Naive thymus-derived CD8-positive, alpha-beta T cell (primary cell): ENCODE data around the gene GRAMD4. TPM values are rescaled to one million over a fixed set of nuclear protein-coding genes. Genes with fewer than 3 reads are reported as not detected.

Experiments
- ATAC-seq, 2 donors: fragments of 150-1000 bp; cut with Tn5 transposase in 1 of 2; sonication (Bioruptor Pico), chemical (Tn5 transposase) in 1 of 2; 1 replicate in 1 of 2; 2 replicates in 1 of 2; pipeline ENCODE4 v1.10.0; 2021; ENCODE audit warnings: mild to moderate bottlenecking in 2 of 2, moderate library complexity in 2 of 2
- POLR2A ChIA-PET: fragments of 350-600 bp; sonication (Branson Sonifier 250); formaldehyde crosslinking; loops from one replicate; lab custom pipeline; 2021; ENCODE audit warnings: antibody characterized with exemption; lab: Charles Lee
- DNase-seq, 10 donors: peaks; one replicate each; pipeline versions ENCODE4 v3.0.0 to v3.0.0-alpha.2; 2020 to 2022
- H3K27ac Mint-ChIP-seq, 10 donors: one replicate each; pipeline ENCODE4 v1.8.0; 2020 to 2022; ENCODE audit warnings: mild to moderate bottlenecking in 10 of 10, mixed read lengths in 10 of 10, moderate library complexity in 4 of 10, inconsistent platforms in 1 of 10
- H3K27me3 Mint-ChIP-seq, 5 donors: one replicate each; pipeline ENCODE4 v1.8.0; 2021 to 2022; ENCODE audit warnings: mixed read lengths in 5 of 5
- H3K36me3 Mint-ChIP-seq, 3 donors: one replicate each; pipeline ENCODE4 v1.8.0; 2020 to 2022; ENCODE audit warnings: mixed read lengths in 3 of 3, mild to moderate bottlenecking in 2 of 3, inconsistent platforms in 1 of 3
- H3K4me1 Mint-ChIP-seq, 4 donors: one replicate each; pipeline ENCODE4 v1.8.0; 2021 to 2022; ENCODE audit warnings: mixed read lengths in 4 of 4
- H3K4me3 Mint-ChIP-seq, 10 donors: one replicate each; pipeline ENCODE4 v1.8.0; 2020 to 2022; ENCODE audit warnings: mild to moderate bottlenecking in 10 of 10, mixed read lengths in 10 of 10, moderate library complexity in 6 of 10, inconsistent platforms in 1 of 10
- H3K9me3 Mint-ChIP-seq, 9 donors: one replicate each; pipeline ENCODE4 v1.8.0; 2020 to 2022; ENCODE audit warnings: mixed read lengths in 9 of 9, mild to moderate bottlenecking in 3 of 9, inconsistent platforms in 1 of 9, moderate library complexity in 1 of 9
- polyA plus RNA-seq, 3 donors: library from polyadenylated mRNA; unstranded; fragments of 300-500 nt; fragmentation: Illumina TruSeq; gene quantifications; one replicate each; pipeline ENCODE4 v1.2.3, GENCODE V29; 2021
- total RNA-seq, 8 experiments: library from RNA in 2 of 8; stranded (reverse) in 2 of 8; gene quantifications; one replicate each; pipeline ENCODE4 v1.2.3 and lab custom pipeline; 2021 to 2026

GRAMD4 gene
- total and polyA plus RNA-seq, 5 experiments from 2014 or later, result 2.8 to 7.6 (median 4.1) TPM

- DNase-seq, result no peak
- H3K4me3 Mint-ChIP-seq, result no peak overlapping the region
- H3K27ac Mint-ChIP-seq, result peak overlapping the region in 4 of 10 donors; percentile 11 to 73 (median 65)
- H3K27me3 Mint-ChIP-seq, result no peaks in the 10 kb centered on the region
- H3K36me3 Mint-ChIP-seq, result no peaks in the 10 kb centered on the region
- ATAC-seq, result no peak
- POLR2A ChIA-PET, result no interaction called here
- H3K4me1 Mint-ChIP-seq, result peaks cover 13 to 34% (median 15%) of the 10 kb centered on the region in 4 donors
- H3K9me3 Mint-ChIP-seq, result no peaks in the 10 kb centered on the region
Measured at GRCh38 chr22:46652081-46652846, 32.1 kb downstream of the GRAMD4 start.

- POLR2A ChIA-PET, result no interaction called here
- DNase-seq, result no peak
- Mint-ChIP-seq H3K9me3 (no peaks in the 10 kb centered on the region), H3K4me3 (no peak overlapping the region), H3K36me3 (no peaks in the 10 kb centered on the region), H3K27ac (peak overlapping the region in 2 of 10 donors; percentile 71 to 73), H3K27me3 (no peaks in the 10 kb centered on the region), H3K4me1 (peaks cover 11 to 34% (median 14%) of the 10 kb centered on the region in 4 donors)
- no peak for ATAC-seq
Measured at GRCh38 chr22:46652847-46653331, 32.7 kb downstream of the GRAMD4 start.

GRCh38 chr22:46653596-46653995, 33.4 kb downstream of the GRAMD4 start:
- ATAC-seq (no peak), DNase-seq (no peak)
- POLR2A ChIA-PET, result no interaction called here
- Mint-ChIP-seq H3K27ac (peak overlapping the region in 1 of 10 donors; percentile 71), H3K27me3 (no peaks in the 10 kb centered on the region), H3K9me3 (no peaks in the 10 kb centered on the region), H3K4me3 (no peak overlapping the region), H3K36me3 (no peaks in the 10 kb centered on the region), H3K4me1 (peaks cover 5 to 34% (median 14%) of the 10 kb centered on the region in 4 donors)

GRCh38 chr22:46654426-46654825, 34.2 kb downstream of the GRAMD4 start:
- Mint-ChIP-seq H3K36me3 (no peaks in the 10 kb centered on the region), H3K4me1 (peaks cover 5 to 32% (median 15%) of the 10 kb centered on the region in 4 donors), H3K9me3 (no peaks in the 10 kb centered on the region), H3K27me3 (no peaks in the 10 kb centered on the region), H3K4me3 (no peak overlapping the region), H3K27ac (peak overlapping the region in 1 of 10 donors; percentile 59)
- POLR2A ChIA-PET, result no interaction called here
- no peak for DNase-seq
- ATAC-seq, result no peak

- H3K27ac Mint-ChIP-seq, result peak overlapping the region in 2 of 10 donors; percentile 57 to 59
Measured at GRCh38 chr22:46654927-46655595, 34.9 kb downstream of the GRAMD4 start.

GRCh38 chr22:46655861-46656608, 35.8 kb downstream of the GRAMD4 start:
- no peak for DNase-seq
- H3K36me3 Mint-ChIP-seq, result no peaks in the 10 kb centered on the region
- POLR2A ChIA-PET, result no interaction called here
- ATAC-seq, result no peak
- H3K9me3 Mint-ChIP-seq, result no peaks in the 10 kb centered on the region
- no peaks in the 10 kb centered on the region for H3K27me3 Mint-ChIP-seq
- no peak overlapping the region for H3K4me3 Mint-ChIP-seq
- H3K4me1 Mint-ChIP-seq, result peaks cover 9 to 33% (median 20%) of the 10 kb centered on the region in 4 donors
- no peak overlapping the region for H3K27ac Mint-ChIP-seq

More at GRCh38 chr22:46654927-46655595, 34.9 kb downstream of the GRAMD4 start:
- no peak overlapping the region for H3K4me3 Mint-ChIP-seq
- ATAC-seq (no peak), DNase-seq (no peak)
- peaks cover 5 to 28% (median 16%) of the 10 kb centered on the region in 4 donors for H3K4me1 Mint-ChIP-seq
- H3K9me3 Mint-ChIP-seq, result no peaks in the 10 kb centered on the region
- no peaks in the 10 kb centered on the region for H3K36me3 Mint-ChIP-seq
- POLR2A ChIA-PET, result interaction anchor here (0.5 kb wide), 1 partner anchor 43 kb away, joined by 3 read pairs; no protein-coding TSS in a partner anchor
- H3K27me3 Mint-ChIP-seq, result no peaks in the 10 kb centered on the region

GRCh38 chr22:46656856-46657654, 36.9 kb downstream of the GRAMD4 start:
- Mint-ChIP-seq H3K27ac (no peak overlapping the region), H3K4me3 (no peak overlapping the region)
- POLR2A ChIA-PET, result no interaction called here

GRCh38 chr22:46657655-46657953, 37.4 kb downstream of the GRAMD4 start:
- ATAC-seq (no peak), DNase-seq (no peak)
- no peak overlapping the region for H3K27ac Mint-ChIP-seq
- H3K36me3 Mint-ChIP-seq, result no peaks in the 10 kb centered on the region
- H3K27me3 Mint-ChIP-seq, result no peaks in the 10 kb centered on the region
- H3K4me1 Mint-ChIP-seq, result peaks cover 5 to 26% (median 15%) of the 10 kb centered on the region in 4 donors
- POLR2A ChIA-PET, result no interaction called here
- H3K4me3 Mint-ChIP-seq, result no peak overlapping the region
- no peaks in the 10 kb centered on the region for H3K9me3 Mint-ChIP-seq

More at GRCh38 chr22:46656856-46657654, 36.9 kb downstream of the GRAMD4 start:
- ATAC-seq, result no peak
- H3K4me1 Mint-ChIP-seq, result peaks cover 8 to 28% (median 15%) of the 10 kb centered on the region in 4 donors
- no peaks in the 10 kb centered on the region for H3K36me3 Mint-ChIP-seq
- H3K9me3 Mint-ChIP-seq, result no peaks in the 10 kb centered on the region
- no peaks in the 10 kb centered on the region for H3K27me3 Mint-ChIP-seq
- DNase-seq, result no peak

- Mint-ChIP-seq H3K9me3 (no peaks in the 10 kb centered on the region), H3K27me3 (no peaks in the 10 kb centered on the region), H3K4me1 (peaks cover 0 to 21% (median 10%) of the 10 kb centered on the region in 4 donors), H3K4me3 (no peak overlapping the region), H3K36me3 (no peaks in the 10 kb centered on the region), H3K27ac (no peak overlapping the region)
- no peak for DNase-seq
- ATAC-seq, result no peak
- POLR2A ChIA-PET, result no interaction called here
Measured at GRCh38 chr22:46657996-46658947, 38.1 kb downstream of the GRAMD4 start.

GRCh38 chr22:46659059-46659790, 39.0 kb downstream of the GRAMD4 start:
- H3K9me3 Mint-ChIP-seq, result no peaks in the 10 kb centered on the region
- POLR2A ChIA-PET, result no interaction called here
- no peak for DNase-seq
- H3K36me3 Mint-ChIP-seq, result no peaks in the 10 kb centered on the region
- no peak for ATAC-seq
- no peaks in the 10 kb centered on the region for H3K27me3 Mint-ChIP-seq
- H3K4me1 Mint-ChIP-seq, result peaks cover 0 to 16% (median 9%) of the 10 kb centered on the region in 4 donors
- H3K4me3 Mint-ChIP-seq, result no peak overlapping the region
- peak overlapping the region in 1 of 10 donors; percentile 56 for H3K27ac Mint-ChIP-seq

- POLR2A ChIA-PET, result no interaction called here
- DNase-seq, result no peak
- Mint-ChIP-seq H3K27ac (peak overlapping the region in 1 of 10 donors; percentile 27), H3K9me3 (no peaks in the 10 kb centered on the region), H3K4me3 (no peak overlapping the region), H3K4me1 (peaks cover 0 to 14% (median 9%) of the 10 kb centered on the region in 4 donors), H3K27me3 (no peaks in the 10 kb centered on the region), H3K36me3 (no peaks in the 10 kb centered on the region)
- ATAC-seq, result no peak
Measured at GRCh38 chr22:46659791-46660186, 39.6 kb downstream of the GRAMD4 start.
